Ovary (tissue), 3 donors: ENCODE measurements around the gene USP49.

Experiments
- CTCF ChIP-seq, 3 donors: fragments of 450-650 bp in 2 of 3; fragments of 200-600 bp in 1 of 3; IDR thresholded peaks; one replicate each; pipeline versions ENCODE4 v1.5.1 to v1.8.0; 2016 to 2022; ENCODE audit warnings: antibody characterized with exemption in 3 of 3, mild to moderate bottlenecking in 1 of 3
- POLR2A ChIP-seq: fragments of 450-650 bp; IDR thresholded peaks from one replicate; pipeline ENCODE4 v1.6.1; 2017; ENCODE audit warnings: antibody characterized with exemption, mild to moderate bottlenecking, moderate library complexity
- donor health status: DM: no; HTN: no; CAD: no.

DNA sequence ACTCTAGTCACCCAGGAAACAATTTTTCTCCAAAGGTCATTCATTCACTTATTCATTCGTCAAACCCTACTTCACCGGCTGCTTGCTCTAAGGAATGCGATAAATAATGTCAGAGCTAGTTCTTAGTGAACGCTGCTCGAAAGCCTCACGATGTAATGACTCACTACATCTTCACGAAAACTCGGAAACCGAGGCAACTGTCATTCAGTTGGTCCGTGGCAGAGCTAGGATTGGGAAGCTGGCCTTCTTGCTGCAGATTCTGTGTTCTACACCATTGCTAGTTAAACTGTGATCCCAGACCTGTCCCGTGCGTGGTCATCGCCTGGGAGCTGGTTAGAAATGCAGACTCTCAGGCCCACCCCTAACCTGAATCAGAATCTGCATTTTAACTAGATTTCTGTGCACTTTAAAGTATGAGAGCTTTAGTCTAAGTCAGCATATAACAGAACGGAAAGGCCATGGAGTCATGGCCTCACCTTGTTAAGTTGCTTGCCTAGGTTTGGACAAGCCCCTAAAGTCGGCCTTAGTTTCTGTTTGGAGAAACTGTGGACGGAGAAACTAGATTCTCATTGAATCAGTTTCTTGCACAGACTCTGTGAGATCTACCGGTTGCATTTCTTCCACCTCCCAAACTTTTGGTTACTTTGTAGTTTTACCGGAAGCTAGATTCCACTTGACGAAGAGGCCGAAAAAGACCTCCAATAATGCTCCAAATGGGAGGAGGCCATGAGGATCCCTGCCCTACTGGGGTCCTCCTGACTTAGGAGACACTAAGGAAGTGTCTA lies 47.1 kb upstream of the USP49 start:
- no peak for TF ChIP-seq CTCF (IDR thresholded peaks at IDR 0.05)
- TF ChIP-seq POLR2A, result no peak
